Suprapubic skin (tissue), 3 donors: ENCODE data around the gene AIM2.

Experiments used
- POLR2AphosphoS5 ChIP-seq, 3 donors: sonication (generic); formaldehyde crosslinking; IDR thresholded peaks; one replicate each; pipeline ENCODE4 v1.6.1; 2017; ENCODE audit warnings: antibody characterized with exemption in 3 of 3
- TF ChIP-seq, protein P1 (sequence below), 2 donors: fragments of 200-600 bp in 1 of 2; fragments of 450-650 bp in 1 of 2; sonication (generic) in 1 of 2; IDR thresholded peaks; one replicate each; pipeline ENCODE4 v1.5.1; 2016 to 2019; ENCODE audit warnings: antibody characterized with exemption in 2 of 2, mild to moderate bottlenecking in 1 of 2, moderate library complexity in 1 of 2

DNA sequence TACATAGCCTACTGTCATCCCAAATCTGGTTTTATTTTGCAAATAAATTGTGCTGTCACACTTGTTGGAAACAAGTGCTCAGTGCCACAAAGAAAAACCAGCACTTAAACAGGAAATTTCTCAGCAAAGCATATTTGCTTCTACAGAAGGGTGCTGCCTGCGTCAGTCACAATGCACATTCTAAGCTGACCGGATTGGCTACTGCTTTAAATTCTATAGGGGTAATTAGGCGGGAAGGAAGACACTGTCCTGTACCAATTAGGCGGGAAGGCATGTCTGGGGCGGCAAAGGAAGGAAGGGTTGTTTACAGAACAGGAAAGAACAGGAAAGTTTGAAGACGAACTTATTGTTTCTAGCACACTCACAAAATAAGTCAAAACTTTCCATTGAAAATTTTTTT is 64.1 kb downstream of the AIM2 start:
- TF ChIP-seq, protein P1, sequence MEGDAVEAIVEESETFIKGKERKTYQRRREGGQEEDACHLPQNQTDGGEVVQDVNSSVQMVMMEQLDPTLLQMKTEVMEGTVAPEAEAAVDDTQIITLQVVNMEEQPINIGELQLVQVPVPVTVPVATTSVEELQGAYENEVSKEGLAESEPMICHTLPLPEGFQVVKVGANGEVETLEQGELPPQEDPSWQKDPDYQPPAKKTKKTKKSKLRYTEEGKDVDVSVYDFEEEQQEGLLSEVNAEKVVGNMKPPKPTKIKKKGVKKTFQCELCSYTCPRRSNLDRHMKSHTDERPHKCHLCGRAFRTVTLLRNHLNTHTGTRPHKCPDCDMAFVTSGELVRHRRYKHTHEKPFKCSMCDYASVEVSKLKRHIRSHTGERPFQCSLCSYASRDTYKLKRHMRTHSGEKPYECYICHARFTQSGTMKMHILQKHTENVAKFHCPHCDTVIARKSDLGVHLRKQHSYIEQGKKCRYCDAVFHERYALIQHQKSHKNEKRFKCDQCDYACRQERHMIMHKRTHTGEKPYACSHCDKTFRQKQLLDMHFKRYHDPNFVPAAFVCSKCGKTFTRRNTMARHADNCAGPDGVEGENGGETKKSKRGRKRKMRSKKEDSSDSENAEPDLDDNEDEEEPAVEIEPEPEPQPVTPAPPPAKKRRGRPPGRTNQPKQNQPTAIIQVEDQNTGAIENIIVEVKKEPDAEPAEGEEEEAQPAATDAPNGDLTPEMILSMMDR (IDR thresholded peaks at IDR 0.05), result no peak
- TF ChIP-seq POLR2AphosphoS5 (IDR thresholded peaks at IDR 0.05), result no peak
